Heart left ventricle (tissue), 16 donors: Measurements from ENCODE around the gene APC2. TPM values are rescaled to one million over a fixed set of nuclear protein-coding genes. Genes with fewer than 3 reads are reported as not detected.

Experiments used
- ATAC-seq, 4 donors: fragments of 200-7000 bp; cut with Tn5 transposase; one replicate each; pipeline ENCODE4 v1.9.1; 2020 to 2022; ENCODE audit warnings: moderate library complexity in 4 of 4, mild to moderate bottlenecking in 3 of 4, moderate number of reproducible peaks in 1 of 4
- DNase-seq, 5 donors: peaks; one replicate each; pipeline ENCODE4 v3.0.0-alpha.2; 2020
- H3K27ac ChIP-seq, 12 donors: fragments of 200-600 bp; sonication (generic) in 4 of 12; one replicate each; pipeline versions ENCODE4 v1.5.0 to v1.8.0; 2016 to 2022; ENCODE audit warnings: mild to moderate bottlenecking in 2 of 12
- H3K27me3 ChIP-seq, 9 donors: fragments of 200-600 bp; sonication (generic) in 2 of 9; one replicate each; pipeline versions ENCODE4 v1.5.1 to v1.8.0; 2016 to 2022; ENCODE audit warnings: mild to moderate bottlenecking in 3 of 9
- H3K36me3 ChIP-seq, 9 donors: fragments of 200-600 bp; sonication (generic) in 2 of 9; one replicate each; pipeline versions ENCODE4 v1.5.0 to v1.8.0; 2018 to 2022; ENCODE audit warnings: mild to moderate bottlenecking in 2 of 9
- H3K4me1 ChIP-seq, 12 donors: fragments of 200-600 bp; sonication (generic) in 4 of 12; one replicate each; pipeline versions ENCODE4 v1.5.0 to v1.8.0; 2016 to 2022; ENCODE audit warnings: mild to moderate bottlenecking in 3 of 12
- H3K4me3 ChIP-seq, 12 donors: fragments of 200-600 bp; sonication (generic) in 4 of 12; one replicate each; pipeline versions ENCODE4 v1.5.0 to v1.8.0; 2017 to 2022; ENCODE audit warnings: mild to moderate bottlenecking in 9 of 12, moderate library complexity in 4 of 12
- H3K9me3 ChIP-seq, 12 donors: fragments of 200-600 bp; sonication (generic) in 4 of 12; one replicate each; pipeline versions ENCODE4 v1.5.0 to v1.8.0; 2016 to 2022; ENCODE audit warnings: mild to moderate bottlenecking in 1 of 12
- CTCF ChIP-seq, 12 donors: fragments of 200-600 bp; sonication (generic) in 4 of 12; IDR thresholded peaks; one replicate each; pipeline versions ENCODE4 v1.5.0 to v1.8.0; 2018 to 2022; ENCODE audit warnings: antibody characterized with exemption in 12 of 12, mild to moderate bottlenecking in 5 of 12
- POLR2A ChIP-seq, 2 donors: fragments of 450-650 bp; IDR thresholded peaks; one replicate each; pipeline ENCODE4 v1.6.1; 2017; ENCODE audit warnings: antibody characterized with exemption in 2 of 2, mild to moderate bottlenecking in 2 of 2, moderate library complexity in 2 of 2
- WGBS, 4 donors: extraction: QIAGEN DNeasy Blood & Tissue Kit in 2 of 4; methylation state at CpG; one replicate each; pipeline versions ENCODE4 v1.1.5 to v1.1.7; 2013 to 2018; 5-methylcytosine and 5-hydroxymethylcytosine counted together
- intact Hi-C, 10 donors: fragments of 100-400 bp; cut with DNase I; formaldehyde crosslinking; loops; one replicate each; pipeline versions ENCODE4 v1.11.1 to v1.14.2; 2022
- polyA plus RNA-seq, 2 donors: library from polyadenylated mRNA; stranded (reverse); fragments of 200-250 nt; gene quantifications; one replicate each; pipeline ENCODE4 v1.2.3, GENCODE V29; 2013
- total RNA-seq, 9 donors: library from RNA; depleted of rRNA in 2 of 9; stranded (reverse); fragments of >200 nt in 2 of 9; fragmentation: NEBNext Ultra II Directional in 3 of 9; extraction: Animal tissue kit (Norgen Biotek cat#: 25700) in 3 of 9; gene quantifications; one replicate each; pipeline versions ENCODE4 v1.1.0 to v1.2.4, GENCODE V29; 2016 to 2023
- donor health status: ischemic (EF 13 %, LVEDD 7.1; RV severe dilation, severe dysfunction).
- donor health status: healthy with polysubstance abuse.
- donor health status: DM: no; HTN: yes; CAD: no.
- donor health status: DM: no; HTN: no; CAD: no.
- donor health status: ischemic (EF 25% LVEDD 6.9; RV normal size, moderate dysfunction).
- donor health status: ischemic (EF 25% LVEDD 5.7; RV mildly dilated, moderate dysfunction).
- donor health status: healthy.
- donor health status: DM: yes; HTN: yes; CAD: no.
- donor health status: ischemic (EF 35%, LVEDD 5.7; RV mildly dilated, moderate dysfunction).
- donor health status: nonischemic (EF 11% LVEDD 7.7; RV severe dilation, severe dysfunction).
- donor health status: DM: yes; HTN: yes; CAD: no.
- donor health status: PGD.
- donor health status: ischemic (EF 29% LVEDD 5.4; RV normal size, mild dysfunction).
- donor health status: nonischemic (EF 23%, LVEDD 6.1; RV moderate dilation, normal function).

APC2 gene
- total and polyA plus RNA-seq, 11 donors = 0.04 to 0.72 (median 0.11) TPM; not detected in 1

- Histone ChIP-seq H3K36me3 (peaks cover 0 to 13% (median 0%) of the 10 kb centered on the region in 9 donors), H3K27ac (no peak overlapping the region), H3K4me3 (no peak overlapping the region), H3K9me3 (no peaks in the 10 kb centered on the region), H3K27me3 (peaks cover 16 to 54% (median 28%) of the 10 kb centered on the region in 9 donors), H3K4me1 (peaks cover 0 to 27% (median 12%) of the 10 kb centered on the region in 12 donors)
- ATAC-seq = no peak
- WGBS, 4 donors = 76 to 87% (median 83%) methylated on average over 7 to 9 of the region's 9 CpGs
- DNase-seq = no peak
- no peak for TF ChIP-seq CTCF (IDR thresholded peaks at IDR 0.05)
- TF ChIP-seq POLR2A (IDR thresholded peaks at IDR 0.05) = no peak
- intact Hi-C loops = loop anchor here in 1 of 10 donors (10.0 kb wide), 1 partner anchor 145 kb away; no protein-coding TSS in a partner anchor
These were observed 9.6 kb downstream of the APC2 start for GRCh38 chr19:1459479-1459878.

- H3K27ac ChIP-seq = no peak overlapping the region
- TF ChIP-seq POLR2A (IDR thresholded peaks at IDR 0.05) = no peak
- TF ChIP-seq CTCF (IDR thresholded peaks at IDR 0.05) = no peak
- H3K9me3 ChIP-seq = no peaks in the 10 kb centered on the region
- ATAC-seq (no peak), DNase-seq (no peak)
- intact Hi-C loops = no loop called here
- peaks cover 0 to 13% (median 0%) of the 10 kb centered on the region in 9 donors for H3K36me3 ChIP-seq
- peaks cover 0 to 24% (median 12%) of the 10 kb centered on the region in 12 donors for H3K4me1 ChIP-seq
- H3K27me3 ChIP-seq = peaks cover 14 to 57% (median 21%) of the 10 kb centered on the region in 9 donors
- WGBS, 4 donors = 91 to 96% (median 93%) methylated on average over 25 to 36 of the region's 36 CpGs
- H3K4me3 ChIP-seq = no peak overlapping the region
These were observed 10.4 kb downstream of the APC2 start for GRCh38 chr19:1460033-1460995.

- ATAC-seq (no peak), DNase-seq (peak in 1 of 5 donors; percentile 58)
- no peak overlapping the region for H3K27ac ChIP-seq
- H3K9me3 ChIP-seq = no peaks in the 10 kb centered on the region
- no peak overlapping the region for H3K4me3 ChIP-seq
- intact Hi-C loops = no loop called here
- TF ChIP-seq POLR2A (IDR thresholded peaks at IDR 0.05) (no peak), CTCF (IDR thresholded peaks at IDR 0.05) (no peak)
- H3K27me3 ChIP-seq = peaks cover 8 to 57% (median 17%) of the 10 kb centered on the region in 9 donors
- WGBS, 4 donors = 90 to 95% (median 94%) methylated on average over 24 of the region's 24 CpGs
- H3K36me3 ChIP-seq = peaks cover 0 to 13% (median 0%) of the 10 kb centered on the region in 9 donors
- H3K4me1 ChIP-seq = peaks cover 0 to 24% (median 19%) of the 10 kb centered on the region in 12 donors
These were observed 11.9 kb downstream of the APC2 start for GRCh38 chr19:1461862-1462261.
